ENCODE results near the gene ST3GAL6. TPM values are rescaled to one million over a fixed set of nuclear protein-coding genes. Genes with fewer than 3 reads are reported as not detected.

ST3GAL6 gene
- total and polyA plus RNA-seq, 2 of the 8 experiments (the other 6 are each of a cell fraction or from before 2014, with no cell fraction given): 3.3 to 6.1 TPM

DNA sequence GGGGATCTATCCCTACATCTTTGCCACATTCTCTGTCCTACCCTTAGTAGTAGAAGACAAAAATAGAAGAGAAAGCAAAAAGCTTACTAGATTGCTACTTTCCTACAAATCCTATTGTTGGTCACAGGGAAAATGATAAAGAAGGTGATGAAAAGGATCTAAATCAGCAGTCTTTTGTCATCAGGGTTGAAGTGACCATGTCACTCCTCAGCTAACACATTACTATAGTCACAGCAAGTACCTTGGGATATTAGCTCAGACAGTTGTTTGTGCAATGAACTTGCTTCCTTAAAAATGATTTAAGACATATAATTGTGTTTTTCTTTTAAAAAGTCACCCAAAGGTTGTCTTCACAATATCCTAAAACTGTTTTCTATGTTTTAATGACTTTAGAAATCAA is 6.3 kb downstream of the ST3GAL6 start:
- Histone ChIP-seq H2AFZ (ENCODE audit: low read length) (no peak overlapping the region), H3K36me3 (ENCODE audit: control insufficient read depth in 2 of 4, insufficient read depth in 4 of 4, low read length in 3 of 4) (no peaks in the 10 kb centered on the region), H3K27ac (ENCODE audit: low read depth, low read length) (no peak overlapping the region), H3K9ac (replicated peaks in 1 of 4; ENCODE audit: extremely low read depth in 1 of 4, low read depth in 3 of 4, low read length in 3 of 4) (no peak overlapping the region), H4K91ac (replicated peaks; ENCODE audit: insufficient read length, low read length) (no peak overlapping the region), H3K56ac (replicated peaks; ENCODE audit: insufficient read length, low read depth, low read length) (no peak overlapping the region), H2BK12ac (ENCODE audit: low read depth, low read length) (no peak overlapping the region), H4K5ac (ENCODE audit: insufficient read length, low read depth, low read length) (no peak overlapping the region), H3K27me3 (replicated peaks in 1 of 4; ENCODE audit: control insufficient read depth in 3 of 4, extremely low read depth in 1 of 4, insufficient read depth in 3 of 4, low read length in 3 of 4) (no peaks in the 10 kb centered on the region), H3K79me2 (ENCODE audit: control insufficient read depth in 1 of 2, insufficient read depth in 2 of 2, low read length in 2 of 2) (no peaks in the 10 kb centered on the region), H2BK15ac (ENCODE audit: low read length) (no peak overlapping the region), H2BK5ac (ENCODE audit: low read depth, low read length) (no peak overlapping the region), H4K8ac (ENCODE audit: extremely low read depth, insufficient read depth, low read length) (no peak overlapping the region), H3K4me1 (replicated peaks in 1 of 4; ENCODE audit: control insufficient read depth in 3 of 4, insufficient read depth in 4 of 4, low read length in 3 of 4) (peaks cover 0 to 2% (median 0%) of the 10 kb centered on the region in 4 experiments; a peak in 2 of 7 replicates), H3K9me3 (ENCODE audit: insufficient read depth in 2 of 2, low read depth in 1 of 2, low read length in 1 of 2) (no peaks in the 10 kb centered on the region), H3K23ac (ENCODE audit: insufficient read length) (no peak overlapping the region), H2BK120ac (replicated peaks; ENCODE audit: low read depth, low read length) (no peak overlapping the region), H2AK5ac (ENCODE audit: low read depth, low read length) (no peak overlapping the region), H4K20me1 (replicated peaks in 1 of 2; ENCODE audit: control insufficient read depth in 1 of 2, insufficient read depth in 2 of 2, low read length in 2 of 2) (no peaks in the 10 kb centered on the region), H3K79me1 (ENCODE audit: low read depth, low read length) (no peaks in the 10 kb centered on the region), H3K18ac (ENCODE audit: extremely low read depth, low read length) (no peak overlapping the region), H3K4ac (replicated peaks; ENCODE audit: insufficient read length, low read depth, low read length) (no peak overlapping the region), H2BK20ac (ENCODE audit: low read length) (no peak overlapping the region), H3K23me2 (ENCODE audit: low read depth, low read length) (no peaks in the 10 kb centered on the region), H3K4me3 (ENCODE audit: extremely low read depth in 1 of 4, insufficient read depth in 2 of 4, low read depth in 3 of 4, low read length in 4 of 4) (no peak overlapping the region), H3K14ac (ENCODE audit: insufficient read length) (no peak overlapping the region), H3K4me2 (ENCODE audit: insufficient read depth in 1 of 2, low read depth in 2 of 2, low read length in 2 of 2) (no peak overlapping the region)
- no peak for FAIRE-seq
- POLR2A ChIA-PET (ENCODE audit: partially characterized antibody): no interaction called here
- TF ChIP-seq TBP (IDR thresholded peaks at IDR 0.05; ENCODE audit: low read depth, low read length): no peak
- no peak for TF ChIP-seq HDAC6 (IDR thresholded peaks at IDR 0.05; ENCODE audit: low read depth, low read length)
- no peak for TF ChIP-seq ZNF274 (IDR thresholded peaks at IDR 0.05; ENCODE audit: borderline replicate concordance, extremely low read depth, low read length)
- TF ChIP-seq EGR1 (IDR thresholded peaks at IDR 0.05; ENCODE audit: borderline replicate concordance, low read depth, low read length): no peak
- no peak for TF ChIP-seq TEAD4 (IDR thresholded peaks at IDR 0.05; ENCODE audit: low read depth, low read length)
- TF ChIP-seq SIRT6 (IDR thresholded peaks at IDR 0.05; ENCODE audit: low read length): no peak
- CTCF ChIA-PET (ENCODE audit: partially characterized antibody): no interaction called here
- DNase-seq (ENCODE audit: low read depth in 1 of 2, low spot score in 2 of 2): no peak
